Left cardiac atrium (tissue), 4 donors: ENCODE results near the gene C6orf163. TPM values are rescaled to one million over a fixed set of nuclear protein-coding genes. Genes with fewer than 3 reads are reported as not detected.

Source experiments
- ATAC-seq, 2 donors: fragments of 200-7000 bp; cut with Tn5 transposase; one replicate each; pipeline ENCODE4 v1.9.1; 2020; ENCODE audit warnings: mild to moderate bottlenecking in 2 of 2, moderate library complexity in 2 of 2
- DNase-seq: peaks from one replicate; pipeline ENCODE4 v3.0.0-alpha.2; 2020
- intact Hi-C, 2 donors: fragments of 100-400 bp; cut with DNase I; formaldehyde crosslinking; loops; one replicate each; pipeline versions ENCODE4 v1.14.1 to v1.15.1; 2022 to 2023
- total RNA-seq, 2 donors: library from RNA; stranded (reverse); fragmentation: NEBNext Ultra II Directional; extraction: Animal tissue kit (Norgen Biotek cat#: 25700); gene quantifications; one replicate each; pipeline ENCODE4 v1.2.1, GENCODE V29; 2021
- donor health status: DM: no; HTN: yes; CAD: no.
- donor health status: DM: no; HTN: yes; CAD: no; lungs with severe emphysema.
- donor health status: DM: yes; HTN: yes; CAD: no.
- donor health status: Dilated cardiomyopathy.

Gene C6orf163
- total RNA-seq, 2 donors from 2014 or later = 2.3 to 2.4 TPM

DNA sequence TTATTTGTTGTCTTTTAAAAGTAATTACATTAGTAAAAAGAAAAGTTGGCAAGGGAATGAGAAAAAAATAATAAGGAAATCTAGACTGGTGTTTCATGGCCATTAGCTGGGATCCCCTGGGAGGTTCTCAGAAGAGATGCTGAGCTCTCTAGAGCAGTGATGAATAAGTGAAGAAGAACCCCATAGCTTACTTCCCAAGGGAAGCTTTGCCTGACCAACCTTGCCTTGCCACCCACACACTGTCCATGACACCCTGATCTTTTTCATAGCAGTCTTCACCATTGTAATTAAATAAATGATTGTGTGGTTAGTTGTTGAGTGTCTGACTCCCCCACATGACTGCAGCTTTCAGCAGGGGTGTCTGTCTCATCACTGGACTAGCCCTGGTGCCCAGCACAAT, 5.9 kb downstream of the C6orf163 start:
- intact Hi-C loops = no loop called here
- no peak for ATAC-seq
- DNase-seq = no peak

- ATAC-seq (peak in 1 of 2 donors; percentile 60), DNase-seq (no peak)
- intact Hi-C loops = no loop called here
Observed at GRCh38 chr6:87351583-87351982, 7.0 kb downstream of the C6orf163 start.

DNA sequence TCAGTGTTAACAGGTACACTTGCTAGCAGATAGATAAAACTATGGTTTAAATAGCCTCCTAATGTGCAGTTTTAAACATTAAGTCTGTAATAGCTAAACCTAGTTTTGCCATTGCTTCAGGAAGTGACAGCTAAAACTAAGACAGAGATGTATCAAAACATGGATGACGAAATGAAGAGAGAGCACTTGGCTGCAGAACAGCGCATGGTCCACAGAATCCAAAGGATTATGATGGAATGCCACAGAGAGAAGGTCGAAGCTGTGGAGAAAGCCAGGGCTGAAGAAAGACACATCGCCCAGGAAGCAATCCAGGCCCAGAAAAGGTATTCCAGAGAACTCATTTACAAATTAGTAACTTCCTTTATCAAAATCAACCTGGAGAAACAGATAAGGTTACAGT, 11.6 kb downstream of the C6orf163 start:
- ATAC-seq = no peak
- no peak for DNase-seq
- intact Hi-C loops = no loop called here

DNA sequence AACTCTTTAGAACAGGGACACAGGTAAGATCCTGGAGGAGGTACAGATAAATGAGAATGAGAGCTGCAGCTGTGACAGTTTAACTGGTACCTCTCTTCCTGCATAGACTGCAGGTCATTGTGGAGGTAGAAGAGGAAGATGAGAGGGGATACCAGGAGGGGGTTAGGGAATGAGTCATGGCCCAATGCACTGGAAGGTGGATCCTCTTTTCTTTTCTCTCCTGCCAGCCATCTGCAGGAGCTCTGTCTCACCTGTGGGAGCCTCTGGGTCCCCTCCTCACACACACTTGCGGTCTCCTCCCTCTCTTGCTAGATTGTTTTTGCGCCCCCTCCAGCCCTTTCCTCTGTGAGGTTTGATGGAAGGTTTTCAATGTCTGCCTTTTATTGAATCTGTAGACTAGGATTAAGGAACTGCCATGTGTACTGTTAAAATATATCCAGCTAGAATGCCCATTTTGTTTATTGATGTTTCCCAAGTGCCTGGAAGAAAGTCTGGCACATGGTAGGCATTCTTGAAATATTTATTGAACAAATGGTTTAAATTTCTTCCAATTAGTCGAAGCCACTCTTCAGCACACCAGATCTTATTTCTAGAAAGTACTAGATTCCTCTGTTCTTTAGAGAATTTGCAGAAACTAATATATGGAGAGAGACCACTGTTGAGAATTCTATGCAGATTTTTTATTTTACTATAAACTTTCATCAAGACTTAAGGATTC, 13.0 kb downstream of the C6orf163 start:
- intact Hi-C loops = no loop called here
- no peak for DNase-seq
- ATAC-seq = no peak

GRCh38 chr6:87364602-87365252, 20.1 kb downstream of the C6orf163 start:
- DNase-seq = no peak
- no peak for ATAC-seq
- intact Hi-C loops = no loop called here

DNA sequence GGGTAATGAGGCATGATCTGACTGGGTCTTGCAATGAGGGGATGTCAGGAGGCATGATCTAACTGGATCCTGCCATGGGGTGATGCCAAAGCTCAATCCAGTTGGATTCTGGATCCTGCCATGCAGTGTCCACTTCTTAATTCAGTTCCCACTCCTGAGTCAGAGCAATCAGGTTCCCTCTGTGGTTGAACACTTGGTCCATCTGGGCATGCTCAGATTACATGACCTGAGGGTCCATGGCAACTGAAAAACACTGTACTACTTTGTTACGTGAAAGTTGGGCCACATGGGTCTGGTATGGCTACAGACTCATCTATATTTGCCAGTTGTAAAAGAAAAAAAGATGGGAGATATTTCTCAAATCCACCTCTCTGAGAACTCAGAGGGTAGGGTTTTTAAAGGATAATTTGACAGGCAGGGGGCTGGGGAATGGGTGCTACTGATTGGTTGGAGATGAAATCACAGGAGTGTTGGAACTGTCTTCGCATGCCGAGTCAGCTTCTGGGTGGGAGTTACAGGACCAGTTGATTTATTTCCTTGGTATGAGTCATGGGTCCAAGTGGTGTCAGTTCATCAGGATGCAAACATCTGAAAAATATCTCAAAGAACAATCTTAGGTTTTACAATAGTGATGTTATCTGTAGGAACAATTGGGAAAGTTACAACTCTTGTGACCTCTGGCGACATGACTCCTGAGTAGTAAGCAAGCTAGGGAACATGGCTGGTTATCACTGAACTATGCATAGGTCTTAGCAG, 21.6 kb downstream of the C6orf163 start:
- DNase-seq = no peak
- intact Hi-C loops = no loop called here
- no peak for ATAC-seq

DNA sequence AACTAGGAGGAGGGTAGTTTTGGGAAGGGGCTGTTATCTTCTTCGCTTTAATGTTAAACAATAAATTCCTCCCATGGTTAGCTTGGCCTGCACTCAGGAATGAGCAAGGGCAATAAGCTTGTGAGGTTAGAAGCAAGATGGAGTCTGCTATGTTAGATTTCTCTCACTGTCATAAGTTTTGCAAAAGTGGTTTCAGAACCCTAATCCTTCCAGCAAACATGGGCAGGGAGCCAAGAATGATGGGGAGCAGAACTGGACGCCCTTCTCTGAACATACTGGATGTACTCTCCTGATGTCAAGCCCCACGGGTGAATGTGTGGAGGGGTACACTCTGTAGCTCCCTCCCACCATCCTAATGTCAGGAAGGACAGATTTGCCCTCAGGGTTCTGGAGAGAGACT, 22.3 kb downstream of the C6orf163 start:
- intact Hi-C loops = no loop called here
- no peak for ATAC-seq
- DNase-seq = no peak

DNA sequence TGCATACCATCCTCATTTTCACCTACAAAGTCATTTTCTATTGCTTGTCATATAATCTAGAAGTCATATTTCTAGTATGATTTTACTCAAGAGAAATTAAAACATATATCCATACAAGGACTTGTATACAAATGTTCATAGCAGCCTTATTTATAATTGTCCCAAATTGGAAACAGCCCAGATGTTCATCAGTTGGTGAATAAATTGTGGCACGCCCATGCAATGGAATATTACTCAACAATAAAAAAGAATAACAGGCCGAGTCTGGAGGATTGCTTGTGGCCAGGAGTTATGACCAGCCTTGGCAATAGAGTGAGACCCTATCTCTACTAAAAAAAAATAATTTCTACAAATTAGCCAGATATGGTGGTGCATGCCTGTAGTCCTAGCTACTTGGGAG, 28.8 kb downstream of the C6orf163 start:
- DNase-seq (no peak), ATAC-seq (no peak)

GRCh38 chr6:87375315-87375714, 30.7 kb downstream of the C6orf163 start:
- ATAC-seq (no peak), DNase-seq (no peak)
- intact Hi-C loops = no loop called here

More for the DNA sequence above, 28.8 kb downstream of the C6orf163 start:
- intact Hi-C loops = no loop called here

GRCh38 chr6:87376643-87377042, 32.0 kb downstream of the C6orf163 start:
- DNase-seq = no peak
- intact Hi-C loops = no loop called here
- ATAC-seq = no peak

DNA sequence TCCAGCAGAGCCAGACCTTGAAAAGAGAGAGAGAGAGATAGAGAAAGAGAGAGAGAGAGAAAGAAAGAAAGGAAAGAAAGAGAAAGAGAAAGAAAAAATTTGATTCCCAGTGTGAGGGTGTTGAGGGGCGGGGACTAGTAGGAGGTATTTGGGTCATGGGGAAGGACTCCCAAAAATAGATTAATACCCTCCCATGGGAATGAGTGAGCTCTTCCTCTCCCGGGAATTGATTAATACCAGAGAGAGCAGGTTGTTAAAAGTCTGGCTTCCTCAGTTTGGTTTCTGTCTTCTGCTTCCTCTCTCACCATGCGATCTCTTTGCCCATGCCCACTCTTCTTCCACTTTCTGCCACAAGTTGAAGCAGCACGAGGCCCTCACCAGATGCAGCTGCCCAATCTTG, 34.3 kb downstream of the C6orf163 start:
- intact Hi-C loops = no loop called here

DNA sequence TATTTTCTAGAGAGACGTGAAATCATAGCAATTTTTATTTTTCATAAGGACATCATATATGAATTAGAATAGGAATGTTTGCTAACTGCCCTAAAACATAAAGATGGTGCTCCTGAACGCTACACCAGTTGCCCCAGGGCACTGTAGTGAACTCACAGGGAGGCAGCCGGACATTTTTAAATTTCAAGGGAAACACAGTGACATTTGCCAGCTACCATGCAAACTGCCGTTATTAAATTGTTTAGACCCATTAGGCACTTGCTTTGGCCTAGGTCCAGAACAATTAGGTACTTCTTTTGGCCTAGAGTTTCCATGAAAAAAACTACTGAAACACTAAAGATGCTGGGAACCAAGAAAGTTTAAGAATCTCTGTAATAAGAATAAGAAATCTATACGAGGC, 38.2 kb downstream of the C6orf163 start:
- intact Hi-C loops = no loop called here
- no peak for ATAC-seq
- no peak for DNase-seq

More for the DNA sequence above, 34.3 kb downstream of the C6orf163 start:
- DNase-seq (no peak), ATAC-seq (no peak)

- ATAC-seq (no peak), DNase-seq (no peak)
- intact Hi-C loops = no loop called here
Observed at GRCh38 chr6:87384038-87384437, 39.4 kb downstream of the C6orf163 start.

GRCh38 chr6:87384449-87384848, 39.8 kb downstream of the C6orf163 start:
- DNase-seq (no peak), ATAC-seq (no peak)
- intact Hi-C loops = no loop called here

GRCh38 chr6:87391334-87391733, 46.7 kb downstream of the C6orf163 start:
- DNase-seq (no peak), ATAC-seq (peak; percentile 44 to 53)
- intact Hi-C loops = loop anchor here in 1 of 2 donors (10.0 kb wide), 1 partner anchor 1393 kb away; no protein-coding TSS in a partner anchor

- ATAC-seq (peak; percentile 72), DNase-seq (no peak)
- intact Hi-C loops = loop anchor here in 1 of 2 donors (10.0 kb wide), 1 partner anchor 1392 kb away; no protein-coding TSS in a partner anchor
Observed at GRCh38 chr6:87393026-87393622, 48.5 kb downstream of the C6orf163 start.

GRCh38 chr6:87395431-87395830, 50.8 kb downstream of the C6orf163 start:
- no peak for DNase-seq
- no peak for ATAC-seq
- intact Hi-C loops = loop anchor here in 1 of 2 donors (10.0 kb wide), 1 partner anchor 1389 kb away; no protein-coding TSS in a partner anchor

GRCh38 chr6:87396595-87397392, 52.2 kb downstream of the C6orf163 start:
- ATAC-seq = no peak
- DNase-seq = no peak
- intact Hi-C loops = loop anchor here in 1 of 2 donors (10.0 kb wide), 1 partner anchor 1388 kb away; no protein-coding TSS in a partner anchor

GRCh38 chr6:87397656-87398055, 53.0 kb downstream of the C6orf163 start:
- ATAC-seq (no peak), DNase-seq (no peak)
- intact Hi-C loops = loop anchor here in 1 of 2 donors (10.0 kb wide), 1 partner anchor 1387 kb away; no protein-coding TSS in a partner anchor
